HG02759 (cell line): ENCODE measurements around the gene NUMA1.
A peak's percentile ranks its signal among the peaks of the same experiment; 100 is the strongest.

Source experiments
- ATAC-seq: cut with Tn5 transposase; IDR thresholded peaks from one replicate; pipeline ENCODE4 v1.9.1; 2021; ENCODE audit warnings: mild to moderate bottlenecking, moderate library complexity; ENCODE audit not compliant: unreplicated experiment

Gene NUMA1

GRCh38 chr11:72102162-72102561 is 21.8 kb upstream of the NUMA1 start:
- ATAC-seq = no peak

- ATAC-seq = no peak
Observed at GRCh38 chr11:72100462-72100861, 20.1 kb upstream of the NUMA1 start.

- no peak for ATAC-seq
Observed at GRCh38 chr11:72100009-72100408, 19.7 kb upstream of the NUMA1 start.

GRCh38 chr11:72098741-72099140 is 18.4 kb upstream of the NUMA1 start:
- ATAC-seq = no peak

- ATAC-seq = peak; percentile 60
Observed at GRCh38 chr11:72091292-72091691, 10.9 kb upstream of the NUMA1 start.

GRCh38 chr11:72088076-72088808 is 7.9 kb upstream of the NUMA1 start:
- no peak for ATAC-seq

GRCh38 chr11:72085621-72086351 is 5.4 kb upstream of the NUMA1 start:
- no peak for ATAC-seq

GRCh38 chr11:72084965-72085364 is 4.6 kb upstream of the NUMA1 start:
- ATAC-seq = no peak

GRCh38 chr11:72084076-72084475 is 3.7 kb upstream of the NUMA1 start:
- ATAC-seq = no peak

GRCh38 chr11:72083414-72083813 is 3.1 kb upstream of the NUMA1 start:
- ATAC-seq = no peak

- ATAC-seq = no peak
Observed at GRCh38 chr11:72081821-72082453, 1.6 kb upstream of the NUMA1 start.

GRCh38 chr11:72081184-72081644 is 872 bp upstream of the NUMA1 start:
- no peak for ATAC-seq

GRCh38 chr11:72079819-72080325 is 470 bp downstream of the NUMA1 start:
- no peak for ATAC-seq

GRCh38 chr11:72078477-72078876 is 1.9 kb downstream of the NUMA1 start:
- ATAC-seq = no peak

- ATAC-seq = no peak
Observed at GRCh38 chr11:72075756-72076155, 4.6 kb downstream of the NUMA1 start.

GRCh38 chr11:72075109-72075508 is 5.2 kb downstream of the NUMA1 start:
- ATAC-seq = no peak

- no peak for ATAC-seq
Observed at GRCh38 chr11:72072348-72072747, 8.0 kb downstream of the NUMA1 start.

- ATAC-seq = no peak
Observed at GRCh38 chr11:72070491-72070890, 9.9 kb downstream of the NUMA1 start.

GRCh38 chr11:72069787-72070251 is 10.5 kb downstream of the NUMA1 start:
- ATAC-seq = no peak

- no peak for ATAC-seq
Observed at GRCh38 chr11:72069200-72069599, 11.1 kb downstream of the NUMA1 start.

- ATAC-seq = no peak
Observed at GRCh38 chr11:72067676-72068075, 12.7 kb downstream of the NUMA1 start.

- ATAC-seq = no peak
Observed at GRCh38 chr11:72067266-72067665, 13.1 kb downstream of the NUMA1 start.
